ENCODE results near the gene SARNP. TPM values are rescaled to one million over a fixed set of nuclear protein-coding genes. Genes with fewer than 3 reads are reported as not detected.

The SARNP gene
- total and polyA plus RNA-seq, 9 donors: 48.0 to 89.3 (median 59.7) TPM

DNA sequence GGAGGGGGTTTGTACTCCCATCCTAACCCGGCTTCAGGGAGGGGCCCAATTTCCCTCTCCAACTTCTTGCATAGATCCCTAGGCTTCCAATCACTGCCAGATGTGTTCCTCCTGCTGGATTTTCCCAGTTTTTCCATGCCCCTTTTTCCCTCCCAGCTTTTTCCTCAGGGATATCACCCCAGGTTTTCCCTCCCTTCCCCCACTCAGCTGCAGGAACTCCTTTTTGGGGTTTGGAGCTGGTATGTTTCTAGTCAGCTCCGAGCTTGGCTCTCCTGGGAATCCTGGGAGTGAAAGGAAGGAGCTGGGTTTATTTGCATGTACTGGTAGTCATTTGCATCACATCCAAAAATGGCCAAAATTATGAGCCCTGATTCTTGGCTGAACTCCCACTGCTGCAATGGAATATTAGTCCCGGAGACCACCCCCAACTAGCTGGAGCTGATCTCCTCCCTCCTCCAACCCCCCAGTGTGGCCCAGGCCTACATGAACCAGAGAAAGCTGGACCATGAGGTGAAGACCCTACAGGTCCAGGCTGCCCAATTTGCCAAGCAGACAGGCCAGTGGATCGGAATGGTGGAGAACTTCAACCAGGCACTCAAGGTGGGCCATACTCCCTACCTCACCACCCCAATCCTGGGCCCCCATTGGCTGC lies 98.8 kb downstream of the SARNP start:
- H3K9me3 ChIP-seq: no peaks in the 10 kb centered on the region
- H3K4me3 ChIP-seq: no peak overlapping the region
- H3K27ac ChIP-seq: peak overlapping the region; percentile 40 to 47
- H3K4me1 ChIP-seq (ENCODE audit: insufficient read depth): peaks cover 12% of the 10 kb centered on the region
- peak in 1 of 5 donors; percentile 19 for DNase-seq
- no peaks in the 10 kb centered on the region for H3K27me3 ChIP-seq
- H3K36me3 ChIP-seq: no peaks in the 10 kb centered on the region
- WGBS, 3 donors: 29 to 38% (median 33%) methylated on average over 4 of the region's 4 CpGs
- TF ChIP-seq EP300 (IDR thresholded peaks at IDR 0.05) (no peak), POLR2A (IDR thresholded peaks at IDR 0.05) (no peak)
- TF ChIP-seq, protein P1, sequence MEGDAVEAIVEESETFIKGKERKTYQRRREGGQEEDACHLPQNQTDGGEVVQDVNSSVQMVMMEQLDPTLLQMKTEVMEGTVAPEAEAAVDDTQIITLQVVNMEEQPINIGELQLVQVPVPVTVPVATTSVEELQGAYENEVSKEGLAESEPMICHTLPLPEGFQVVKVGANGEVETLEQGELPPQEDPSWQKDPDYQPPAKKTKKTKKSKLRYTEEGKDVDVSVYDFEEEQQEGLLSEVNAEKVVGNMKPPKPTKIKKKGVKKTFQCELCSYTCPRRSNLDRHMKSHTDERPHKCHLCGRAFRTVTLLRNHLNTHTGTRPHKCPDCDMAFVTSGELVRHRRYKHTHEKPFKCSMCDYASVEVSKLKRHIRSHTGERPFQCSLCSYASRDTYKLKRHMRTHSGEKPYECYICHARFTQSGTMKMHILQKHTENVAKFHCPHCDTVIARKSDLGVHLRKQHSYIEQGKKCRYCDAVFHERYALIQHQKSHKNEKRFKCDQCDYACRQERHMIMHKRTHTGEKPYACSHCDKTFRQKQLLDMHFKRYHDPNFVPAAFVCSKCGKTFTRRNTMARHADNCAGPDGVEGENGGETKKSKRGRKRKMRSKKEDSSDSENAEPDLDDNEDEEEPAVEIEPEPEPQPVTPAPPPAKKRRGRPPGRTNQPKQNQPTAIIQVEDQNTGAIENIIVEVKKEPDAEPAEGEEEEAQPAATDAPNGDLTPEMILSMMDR (IDR thresholded peaks at IDR 0.05): no peak
- intact Hi-C loops (cut with DNase I): no loop called here

DNA sequence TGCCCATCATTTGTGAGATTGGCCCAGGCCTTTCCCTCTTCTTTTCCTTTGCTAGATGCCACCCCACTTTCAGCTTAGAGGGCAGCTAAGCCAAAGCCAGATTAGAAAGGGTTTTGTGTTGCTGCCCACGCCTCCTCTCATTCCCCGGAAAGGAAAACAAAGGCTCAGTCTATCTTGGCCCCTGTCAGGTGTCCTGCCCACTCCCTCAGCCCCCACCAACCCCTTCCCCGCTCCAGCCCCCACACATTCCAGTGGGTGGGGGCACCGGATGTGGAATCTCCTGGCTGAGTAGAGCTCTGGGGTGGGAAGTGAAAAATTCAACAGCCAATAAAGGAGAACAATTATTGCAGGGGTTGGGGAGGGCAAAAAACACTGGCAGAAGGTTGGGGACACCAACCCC lies 99.5 kb downstream of the SARNP start:
- 3 to 13% (median 10%) methylated on average over 4 of the region's 4 CpGs for WGBS, 3 donors
- TF ChIP-seq, protein P1 (IDR thresholded peaks at IDR 0.05): no peak
- TF ChIP-seq POLR2A (IDR thresholded peaks at IDR 0.05): no peak
- no peak for TF ChIP-seq EP300 (IDR thresholded peaks at IDR 0.05)
- intact Hi-C loops (cut with DNase I): no loop called here
- H3K27me3 ChIP-seq: no peaks in the 10 kb centered on the region
- no peaks in the 10 kb centered on the region for H3K36me3 ChIP-seq
- DNase-seq: peak in 1 of 5 donors; percentile 24
- H3K4me1 ChIP-seq (ENCODE audit: insufficient read depth): peaks cover 12% of the 10 kb centered on the region
- peak overlapping the region in 1 of 2 donors; percentile 61 for H3K27ac ChIP-seq
- H3K4me3 ChIP-seq: no peak overlapping the region
- H3K9me3 ChIP-seq: no peaks in the 10 kb centered on the region

DNA sequence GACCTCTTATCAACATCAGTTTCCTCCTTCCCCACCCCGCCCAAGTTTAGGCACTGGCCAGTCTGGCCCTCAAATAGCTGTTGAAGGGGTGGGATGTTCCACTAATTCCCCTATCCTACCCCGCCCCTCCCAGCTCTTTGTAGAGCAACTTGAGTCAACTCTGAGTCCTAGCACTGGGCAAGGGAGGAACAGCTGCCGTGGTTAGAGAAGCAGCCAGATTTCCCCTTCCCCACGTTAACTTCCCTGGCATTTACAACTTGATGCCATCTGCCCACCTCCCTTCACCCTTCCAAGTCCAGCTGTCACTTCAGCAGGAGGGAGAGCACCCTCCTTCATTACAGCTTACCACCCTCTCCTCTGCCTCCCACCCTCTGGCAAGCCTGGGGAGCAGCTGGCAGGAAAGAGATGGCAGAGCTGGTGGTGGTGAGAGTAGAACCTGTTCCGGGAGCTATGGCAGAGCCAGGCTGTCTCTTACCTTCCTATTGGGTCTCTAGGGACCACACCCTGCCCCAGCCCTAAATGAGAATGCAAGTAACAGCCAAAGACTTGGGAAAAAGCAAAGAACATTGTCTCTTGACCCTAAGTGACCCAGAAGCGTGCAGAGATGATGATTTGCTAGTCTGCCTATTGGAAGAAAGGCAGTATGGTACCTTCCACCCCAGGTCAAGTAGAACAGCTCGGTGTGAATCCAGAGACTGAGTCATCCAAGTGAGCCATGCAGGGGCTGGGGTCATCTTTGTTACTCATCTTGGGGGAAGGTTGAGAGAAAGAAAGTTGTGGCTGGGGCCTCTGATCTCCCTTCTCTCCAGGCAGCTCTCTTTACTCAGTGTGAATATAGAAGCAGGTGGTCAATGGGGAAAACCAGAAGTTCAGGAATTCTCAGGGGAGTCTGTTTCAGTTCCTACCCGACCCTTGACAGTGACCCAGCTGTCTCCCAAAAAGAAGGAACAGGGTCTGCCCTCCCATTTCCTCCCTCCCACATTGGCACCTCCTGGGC lies 100.2 kb downstream of the SARNP start:
- H3K4me1 ChIP-seq (ENCODE audit: insufficient read depth): peaks cover 12% of the 10 kb centered on the region
- DNase-seq: no peak
- H3K27ac ChIP-seq: peak overlapping the region; percentile 88
- H3K36me3 ChIP-seq: no peaks in the 10 kb centered on the region
- H3K27me3 ChIP-seq: no peaks in the 10 kb centered on the region
- WGBS, 3 donors: 37 to 49% (median 38%) methylated on average over 8 of the region's 8 CpGs
- intact Hi-C loops (cut with DNase I): no loop called here
- TF ChIP-seq EP300 (IDR thresholded peaks at IDR 0.05): no peak
- TF ChIP-seq POLR2A (IDR thresholded peaks at IDR 0.05): no peak
- TF ChIP-seq, protein P1 (IDR thresholded peaks at IDR 0.05): no peak
- peak overlapping the region; percentile 52 for H3K4me3 ChIP-seq
- H3K9me3 ChIP-seq: no peaks in the 10 kb centered on the region

DNA sequence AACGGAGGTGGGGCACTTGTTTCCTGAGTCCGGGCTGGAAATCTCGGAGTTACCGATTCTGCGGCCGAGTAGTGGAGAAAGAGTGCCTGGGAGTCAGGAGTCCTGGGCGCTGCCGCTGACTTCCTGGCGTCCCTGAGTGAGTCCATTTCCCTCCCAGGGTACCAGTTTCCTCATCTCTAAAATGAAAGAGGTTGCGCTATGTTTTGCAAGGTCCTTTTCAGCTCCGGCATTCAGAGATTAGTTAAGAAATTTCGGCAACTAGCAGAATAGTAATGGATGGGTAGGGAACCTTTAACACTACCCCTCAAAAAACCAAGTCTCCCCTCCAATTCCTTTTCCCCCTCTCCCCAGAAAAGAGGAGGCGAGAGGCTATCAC lies 101.0 kb downstream of the SARNP start:
- Histone ChIP-seq H3K27me3 (no peaks in the 10 kb centered on the region), H3K36me3 (no peaks in the 10 kb centered on the region), H3K4me1 (ENCODE audit: insufficient read depth) (peaks cover 12% of the 10 kb centered on the region), H3K4me3 (peak overlapping the region; percentile 52), H3K27ac (peak overlapping the region; percentile 88), H3K9me3 (no peaks in the 10 kb centered on the region)
- no peak for DNase-seq
- intact Hi-C loops (cut with DNase I): no loop called here
- TF ChIP-seq, protein P1 (IDR thresholded peaks at IDR 0.05): no peak
- TF ChIP-seq EP300 (IDR thresholded peaks at IDR 0.05) (no peak), POLR2A (IDR thresholded peaks at IDR 0.05) (no peak)
- WGBS, 3 donors: 3 to 6% (median 5%) methylated on average over 13 of the region's 13 CpGs
